Upper lobe of right lung (tissue), 1 donor: ENCODE measurements around the gene FOXP3. TPM values are rescaled to one million over a fixed set of nuclear protein-coding genes. Genes with fewer than 3 reads are reported as not detected.

ENCODE experiments used
- ATAC-seq: fragments of 200-7000 bp; cut with Tn5 transposase; one replicate; pipeline ENCODE4 v1.9.1; 2020; ENCODE audit warnings: mild to moderate bottlenecking, moderate library complexity
- DNase-seq: peaks from one replicate; pipeline ENCODE4 v3.0.0-alpha.2; 2020
- H3K27ac ChIP-seq: fragments of 200-600 bp; one replicate; pipeline ENCODE4 v1.8.0; 2022
- H3K27me3 ChIP-seq: fragments of 200-600 bp; one replicate; pipeline ENCODE4 v1.8.0; 2022; ENCODE audit warnings: mild to moderate bottlenecking
- H3K36me3 ChIP-seq: fragments of 200-600 bp; one replicate; pipeline ENCODE4 v1.8.0; 2022
- H3K4me1 ChIP-seq: fragments of 200-600 bp; one replicate; pipeline ENCODE4 v1.8.0; 2022
- H3K4me3 ChIP-seq: fragments of 200-600 bp; one replicate; pipeline ENCODE4 v1.8.0; 2022; ENCODE audit warnings: mild to moderate bottlenecking
- H3K9me3 ChIP-seq: fragments of 200-600 bp; one replicate; pipeline ENCODE4 v1.8.0; 2022
- intact Hi-C: fragments of 100-400 bp; cut with DNase I; formaldehyde crosslinking; loops from one replicate; pipeline ENCODE4 v1.11.0; 2022
- total RNA-seq: library from RNA; stranded (reverse); fragmentation: NEBNext Ultra II Directional; extraction: Animal tissue kit (Norgen Biotek cat#: 25700); gene quantifications from one replicate; pipeline ENCODE4 v1.2.1, GENCODE V29; 2021
- TF ChIP-seq, protein P1 (sequence below): fragments of 200-600 bp; IDR thresholded peaks from one replicate; pipeline ENCODE4 v1.8.0; 2022; ENCODE audit warnings: antibody characterized with exemption
- donor health status: DM: no; HTN: yes; CAD: no; lungs with severe emphysema.

FOXP3 gene
- total RNA-seq, 1 donor from 2014 or later = 0.35 TPM

GRCh38 chrX:49257846-49258748, 6.4 kb downstream of the FOXP3 start:
- H3K27me3 ChIP-seq = no peaks in the 10 kb centered on the region
- intact Hi-C loops = no loop called here
- ATAC-seq = no peak

GRCh38 chrX:49257074-49257790, 7.3 kb downstream of the FOXP3 start:
- H3K27ac ChIP-seq = no peak overlapping the region
- H3K36me3 ChIP-seq = no peaks in the 10 kb centered on the region
- TF ChIP-seq, protein P1, sequence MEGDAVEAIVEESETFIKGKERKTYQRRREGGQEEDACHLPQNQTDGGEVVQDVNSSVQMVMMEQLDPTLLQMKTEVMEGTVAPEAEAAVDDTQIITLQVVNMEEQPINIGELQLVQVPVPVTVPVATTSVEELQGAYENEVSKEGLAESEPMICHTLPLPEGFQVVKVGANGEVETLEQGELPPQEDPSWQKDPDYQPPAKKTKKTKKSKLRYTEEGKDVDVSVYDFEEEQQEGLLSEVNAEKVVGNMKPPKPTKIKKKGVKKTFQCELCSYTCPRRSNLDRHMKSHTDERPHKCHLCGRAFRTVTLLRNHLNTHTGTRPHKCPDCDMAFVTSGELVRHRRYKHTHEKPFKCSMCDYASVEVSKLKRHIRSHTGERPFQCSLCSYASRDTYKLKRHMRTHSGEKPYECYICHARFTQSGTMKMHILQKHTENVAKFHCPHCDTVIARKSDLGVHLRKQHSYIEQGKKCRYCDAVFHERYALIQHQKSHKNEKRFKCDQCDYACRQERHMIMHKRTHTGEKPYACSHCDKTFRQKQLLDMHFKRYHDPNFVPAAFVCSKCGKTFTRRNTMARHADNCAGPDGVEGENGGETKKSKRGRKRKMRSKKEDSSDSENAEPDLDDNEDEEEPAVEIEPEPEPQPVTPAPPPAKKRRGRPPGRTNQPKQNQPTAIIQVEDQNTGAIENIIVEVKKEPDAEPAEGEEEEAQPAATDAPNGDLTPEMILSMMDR = no peak
- H3K9me3 ChIP-seq = no peaks in the 10 kb centered on the region
- H3K4me3 ChIP-seq = no peak overlapping the region
- H3K27me3 ChIP-seq = no peaks in the 10 kb centered on the region
- intact Hi-C loops = no loop called here
- H3K4me1 ChIP-seq = no peaks in the 10 kb centered on the region
- DNase-seq (no peak), ATAC-seq (no peak)

More at GRCh38 chrX:49257846-49258748, 6.4 kb downstream of the FOXP3 start:
- no peak overlapping the region for H3K27ac ChIP-seq
- H3K4me1 ChIP-seq = no peaks in the 10 kb centered on the region
- H3K9me3 ChIP-seq = no peaks in the 10 kb centered on the region
- TF ChIP-seq, protein P1 = no peak
- no peak overlapping the region for H3K4me3 ChIP-seq
- H3K36me3 ChIP-seq = no peaks in the 10 kb centered on the region
- DNase-seq = no peak

GRCh38 chrX:49256268-49256995, 8.1 kb downstream of the FOXP3 start:
- no peaks in the 10 kb centered on the region for H3K27me3 ChIP-seq
- H3K4me1 ChIP-seq = no peaks in the 10 kb centered on the region
- H3K27ac ChIP-seq = no peak overlapping the region
- TF ChIP-seq, protein P1 = no peak
- H3K9me3 ChIP-seq = no peaks in the 10 kb centered on the region
- DNase-seq (no peak), ATAC-seq (no peak)
- no peak overlapping the region for H3K4me3 ChIP-seq
- no peaks in the 10 kb centered on the region for H3K36me3 ChIP-seq
- intact Hi-C loops = no loop called here

- Histone ChIP-seq H3K9me3 (no peaks in the 10 kb centered on the region), H3K36me3 (no peaks in the 10 kb centered on the region), H3K27ac (no peak overlapping the region), H3K4me3 (no peak overlapping the region), H3K27me3 (no peaks in the 10 kb centered on the region), H3K4me1 (no peaks in the 10 kb centered on the region)
- intact Hi-C loops = no loop called here
- TF ChIP-seq, protein P1 = no peak
- ATAC-seq = no peak
- no peak for DNase-seq
Observed at GRCh38 chrX:49254639-49255038, 9.9 kb downstream of the FOXP3 start.

DNA sequence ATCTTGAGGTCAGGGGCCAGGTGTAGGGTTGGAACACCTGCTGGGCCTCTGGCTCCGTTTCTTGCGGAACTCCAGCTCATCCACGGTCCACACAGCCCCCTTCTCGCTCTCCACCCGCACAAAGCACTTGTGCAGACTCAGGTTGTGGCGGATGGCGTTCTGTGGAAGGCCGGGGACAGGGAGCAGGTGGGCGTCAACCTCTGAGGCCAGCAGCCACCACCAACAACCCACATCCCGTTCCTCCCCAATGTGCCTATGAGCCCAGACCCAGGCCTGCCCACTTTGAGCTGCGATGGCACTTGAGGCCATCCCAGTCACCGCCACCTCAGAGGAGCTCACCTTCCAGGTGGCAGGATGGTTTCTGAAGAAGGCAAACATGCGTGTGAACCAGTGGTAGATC, 13.2 kb downstream of the FOXP3 start:
- ATAC-seq (no peak), DNase-seq (no peak)
- Histone ChIP-seq H3K9me3 (no peaks in the 10 kb centered on the region), H3K4me1 (no peaks in the 10 kb centered on the region), H3K27me3 (no peaks in the 10 kb centered on the region), H3K36me3 (no peaks in the 10 kb centered on the region), H3K27ac (no peak overlapping the region), H3K4me3 (no peak overlapping the region)
- TF ChIP-seq, protein P1 = no peak
- intact Hi-C loops = no loop called here
